NCI-H2196 (cell line): ENCODE measurements around the gene KATNAL2.
"Not testable (repeated sequence)": the region's sequence is repeated elsewhere in the genome, so short reads cannot be mapped to it uniquely, and the experiment has no call there.

Experiments
- DNase-seq: peaks from one replicate; lab custom pipeline; 2025; ENCODE audit not compliant: unreplicated experiment; lab: John Stamatoyannopoulos, UW

The KATNAL2 gene

GRCh38 chr18:46920653-46921052 is 3.3 kb downstream of the KATNAL2 start:
- DNase-seq: no peak

GRCh38 chr18:46939337-46939963 is 22.0 kb downstream of the KATNAL2 start:
- DNase-seq: no peak

GRCh38 chr18:46939998-46940571 is 22.7 kb downstream of the KATNAL2 start:
- DNase-seq: no peak

GRCh38 chr18:46942646-46943045 is 25.2 kb downstream of the KATNAL2 start:
- no peak for DNase-seq

GRCh38 chr18:46946656-46947282 is 29.4 kb downstream of the KATNAL2 start:
- no peak for DNase-seq

- DNase-seq: peak; percentile 27
Observed at GRCh38 chr18:46950064-46950656, 32.8 kb downstream of the KATNAL2 start.

- no peak for DNase-seq
Observed at GRCh38 chr18:46953195-46953594, 35.8 kb downstream of the KATNAL2 start.

GRCh38 chr18:46958209-46958608 is 40.8 kb downstream of the KATNAL2 start:
- no peak for DNase-seq

- not testable (repeated sequence) for DNase-seq
Observed at GRCh38 chr18:46963656-46964578, 46.5 kb downstream of the KATNAL2 start.

- DNase-seq: not testable (repeated sequence)
Observed at GRCh38 chr18:46964579-46965293, 47.3 kb downstream of the KATNAL2 start.

GRCh38 chr18:46966266-46966665 is 48.9 kb downstream of the KATNAL2 start:
- not testable (repeated sequence) for DNase-seq

- DNase-seq: not testable (repeated sequence)
Observed at GRCh38 chr18:46969551-46969950, 52.1 kb downstream of the KATNAL2 start.

GRCh38 chr18:47019870-47020269 is 102.5 kb downstream of the KATNAL2 start:
- not testable (repeated sequence) for DNase-seq

- not testable (repeated sequence) for DNase-seq
Observed at GRCh38 chr18:47020757-47021156, 103.4 kb downstream of the KATNAL2 start.

GRCh38 chr18:47022821-47023220 is 105.4 kb downstream of the KATNAL2 start:
- DNase-seq: not testable (repeated sequence)

GRCh38 chr18:47023769-47024465 is 106.5 kb downstream of the KATNAL2 start:
- not testable (repeated sequence) for DNase-seq

- not testable (repeated sequence) for DNase-seq
Observed at GRCh38 chr18:47025557-47026174, 108.3 kb downstream of the KATNAL2 start.

GRCh38 chr18:47028738-47029137 is 111.3 kb downstream of the KATNAL2 start:
- DNase-seq: not testable (repeated sequence)

- not testable (repeated sequence) for DNase-seq
Observed at GRCh38 chr18:47029684-47030353, 112.4 kb downstream of the KATNAL2 start.
